RWPE2 (cell line): ENCODE data around the gene CDC42EP1.
"Not testable (repeated sequence)": the region's sequence is repeated elsewhere in the genome, so short reads cannot be mapped to it uniquely, and the experiment has no call there.

Source experiments
- ATAC-seq: fragments of 200-7000 bp; cut with Tn5 transposase; 3 replicates; pipeline ENCODE4 v1.9.1; 2021; ENCODE audit warnings: low read depth
- DNase-seq: peaks from one replicate; pipeline ENCODE4 v3.0.0-alpha.2; 2020; ENCODE audit warnings: low spot score
- H3K27ac ChIP-seq: fragments of 450-650 bp; 2 replicates; pipeline ENCODE4 v1.5.1; 2017; ENCODE audit warnings: mild to moderate bottlenecking; ENCODE audit not compliant: poor library complexity, severe bottlenecking
- H3K27me3 ChIP-seq: fragments of 250-450 bp; sonication (Bioruptor Pico); 2 replicates; pipeline ENCODE4 v1.5.1; 2021; ENCODE audit warnings: mild to moderate bottlenecking, moderate library complexity; ENCODE audit not compliant: insufficient read depth, poor library complexity, severe bottlenecking
- H3K36me3 ChIP-seq: fragments of 250-450 bp; sonication (Bioruptor Pico); 2 replicates; pipeline ENCODE4 v1.5.1; 2020; ENCODE audit warnings: low read depth, mild to moderate bottlenecking, moderate library complexity
- H3K4me1 ChIP-seq: fragments of 250-450 bp; sonication (Bioruptor Pico); 2 replicates; pipeline ENCODE4 v1.5.1; 2021; ENCODE audit warnings: mild to moderate bottlenecking, moderate library complexity; ENCODE audit not compliant: insufficient read depth, poor library complexity, severe bottlenecking
- H3K4me3 ChIP-seq: fragments of 250-450 bp; sonication (Bioruptor Pico); 2 replicates; pipeline ENCODE4 v1.5.1; 2021; ENCODE audit warnings: mild to moderate bottlenecking, moderate library complexity; ENCODE audit not compliant: severe bottlenecking
- H3K9me3 ChIP-seq: fragments of 250-450 bp; sonication (Bioruptor Pico); 2 replicates; pipeline ENCODE4 v1.5.1; 2021; ENCODE audit warnings: mild to moderate bottlenecking, moderate library complexity; ENCODE audit not compliant: severe bottlenecking
- CTCF ChIP-seq: fragments of 450-650 bp; IDR thresholded peaks from one replicate; pipeline ENCODE4 v1.5.1; 2017; ENCODE audit warnings: mild to moderate bottlenecking, moderate library complexity; ENCODE audit not compliant: poor library complexity, severe bottlenecking

The CDC42EP1 gene

GRCh38 chr22:37591823-37592404 is 31.6 kb downstream of the CDC42EP1 start:
- no peaks in the 10 kb centered on the region for H3K36me3 ChIP-seq

GRCh38 chr22:37594237-37594636 is 34.0 kb downstream of the CDC42EP1 start:
- Histone ChIP-seq H3K9me3 (no peaks in the 10 kb centered on the region), H3K4me1 (no peaks in the 10 kb centered on the region), H3K27ac (no peak overlapping the region), H3K27me3 (no peaks in the 10 kb centered on the region), H3K4me3 (no peak overlapping the region), H3K36me3 (no peaks in the 10 kb centered on the region)
- ATAC-seq (no peak), DNase-seq (no peak)
- TF ChIP-seq CTCF, result no peak

More at GRCh38 chr22:37591823-37592404, 31.6 kb downstream of the CDC42EP1 start:
- H3K27ac ChIP-seq, result no peak overlapping the region
- DNase-seq, result no peak
- TF ChIP-seq CTCF, result no peak
- H3K4me3 ChIP-seq, result no peak overlapping the region
- no peaks in the 10 kb centered on the region for H3K27me3 ChIP-seq
- no peak for ATAC-seq
- no peaks in the 10 kb centered on the region for H3K9me3 ChIP-seq
- no peaks in the 10 kb centered on the region for H3K4me1 ChIP-seq

- Histone ChIP-seq H3K27me3 (no peaks in the 10 kb centered on the region), H3K27ac (no peak overlapping the region), H3K36me3 (no peaks in the 10 kb centered on the region), H3K9me3 (no peaks in the 10 kb centered on the region), H3K4me1 (peaks cover 8% of the 10 kb centered on the region), H3K4me3 (no peak overlapping the region)
- ATAC-seq (no peak), DNase-seq (no peak)
- no peak for TF ChIP-seq CTCF
Measured at GRCh38 chr22:37599153-37599552, 38.9 kb downstream of the CDC42EP1 start.

GRCh38 chr22:37601203-37601539 is 40.9 kb downstream of the CDC42EP1 start:
- Histone ChIP-seq H3K36me3 (no peaks in the 10 kb centered on the region), H3K4me1 (peaks cover 8% of the 10 kb centered on the region), H3K4me3 (no peak overlapping the region), H3K9me3 (no peaks in the 10 kb centered on the region), H3K27me3 (no peaks in the 10 kb centered on the region), H3K27ac (peak overlapping the region; percentile 6)
- ATAC-seq (no peak), DNase-seq (no peak)
- TF ChIP-seq CTCF, result no peak

- peak; percentile 93 for ATAC-seq
- no peak for TF ChIP-seq CTCF
- H3K27ac ChIP-seq, result no peak overlapping the region
- H3K4me1 ChIP-seq, result peaks cover 8% of the 10 kb centered on the region
- no peaks in the 10 kb centered on the region for H3K9me3 ChIP-seq
- H3K4me3 ChIP-seq, result no peak overlapping the region
- no peaks in the 10 kb centered on the region for H3K36me3 ChIP-seq
- no peaks in the 10 kb centered on the region for H3K27me3 ChIP-seq
- no peak for DNase-seq
Measured at GRCh38 chr22:37601540-37602442, 41.5 kb downstream of the CDC42EP1 start.

- H3K36me3 ChIP-seq, DNase-seq, H3K27ac ChIP-seq, ATAC-seq, H3K4me3 ChIP-seq, H3K9me3 ChIP-seq, H3K4me1 ChIP-seq, H3K27me3 ChIP-seq: not testable (repeated sequence)
Measured at GRCh38 chr22:37602546-37603277, 42.4 kb downstream of the CDC42EP1 start.
